Measurements from ENCODE around the gene CDK19. TPM values are rescaled to one million over a fixed set of nuclear protein-coding genes. Genes with fewer than 3 reads are reported as not detected.
A peak's percentile ranks its signal among the peaks of the same experiment; 100 is the strongest.

The CDK19 gene
- polyA plus RNA-seq, 1 of the 3 experiments (the other 2 are of a cell fraction) = 6.5 TPM

- H3K4me1 ChIP-seq (ENCODE audit: control insufficient read depth in 1 of 2, insufficient read depth in 2 of 2, low read depth in 1 of 2, low read length in 1 of 2) = peaks cover 6% of the 10 kb centered on the region in 2 experiments; a peak in 2 of 4 replicates
- POLR2A ChIA-PET = no interaction called here
Observed at GRCh38 chr6:110653381-110653780, 161.9 kb downstream of the CDK19 start.

GRCh38 chr6:110652520-110652919 is 162.7 kb downstream of the CDK19 start:
- no peaks in the 10 kb centered on the region; the same call in 1 of the 2 replicates for H3K9me2 ChIP-seq
- no peaks in the 10 kb centered on the region for H3K79me2 ChIP-seq (ENCODE audit: insufficient read depth)
- peaks cover 6% of the 10 kb centered on the region in 2 experiments; a peak in 2 of 4 replicates for H3K4me1 ChIP-seq (ENCODE audit: control insufficient read depth in 1 of 2, insufficient read depth in 2 of 2, low read depth in 1 of 2, low read length in 1 of 2)
- H3K9ac ChIP-seq = no peak overlapping the region
- DNase-seq = no peak
- no peaks in the 10 kb centered on the region for H3K9me3 ChIP-seq
- no peak overlapping the region for H2AFZ ChIP-seq (ENCODE audit: low read depth)
- no peak overlapping the region for H3K4me2 ChIP-seq
- H3K4me3 ChIP-seq (ENCODE audit: low read depth in 2 of 2, low read length in 1 of 2) = no peak overlapping the region
- H3K27ac ChIP-seq (ENCODE audit: low read depth in 2 of 2, low read length in 1 of 2) = no peak overlapping the region; a peak in 1 of 4 replicates
- TF ChIP-seq USF2 (IDR thresholded peaks at IDR 0.05; ENCODE audit: borderline replicate concordance, low read depth, low read length) (no peak), NRF1 (IDR thresholded peaks at IDR 0.05; ENCODE audit: low read depth, low read length) (no peak), MEF2A (IDR thresholded peaks at IDR 0.05; ENCODE audit: borderline replicate concordance, low read depth) (no peak), YY1 (IDR thresholded peaks at IDR 0.05; ENCODE audit: low read depth) (no peak), FOSL2 (IDR thresholded peaks at IDR 0.05; ENCODE audit: borderline replicate concordance, low read depth) (no peak), TEAD4 (IDR thresholded peaks at IDR 0.05; ENCODE audit: borderline replicate concordance, insufficient read depth) (no peak), RCOR1 (IDR thresholded peaks at IDR 0.05; ENCODE audit: low read length) (no peak), POLR2AphosphoS5 (IDR thresholded peaks at IDR 0.05; ENCODE audit: low read depth, low read length) (no peak), GATA2 (CRISPR knock-in tag; IDR thresholded peaks at IDR 0.05) (no peak), RXRA (IDR thresholded peaks at IDR 0.05; ENCODE audit: borderline replicate concordance, low read depth) (no peak), USF1 (IDR thresholded peaks at IDR 0.05; ENCODE audit: borderline replicate concordance, low read depth) (no peak), SMC3 (IDR thresholded peaks at IDR 0.05; ENCODE audit: low read depth, low read length) (no peak), PBX3 (IDR thresholded peaks at IDR 0.05) (no peak), NFIC (IDR thresholded peaks at IDR 0.05; ENCODE audit: borderline replicate concordance) (no peak), TAF1 (IDR thresholded peaks at IDR 0.05; ENCODE audit: borderline replicate concordance, low read depth, low read length) (no peak), FOXJ3 (CRISPR knock-in tag; IDR thresholded peaks at IDR 0.05) (no peak), JUND (IDR thresholded peaks at IDR 0.05) (no peak), GABPA (IDR thresholded peaks at IDR 0.05; ENCODE audit: low read depth) (no peak)
- H3F3A ChIP-seq (replicated peaks; ENCODE audit: insufficient read depth) = peaks cover 10% of the 10 kb centered on the region
- no peaks in the 10 kb centered on the region for H3K27me3 ChIP-seq (ENCODE audit: insufficient read depth)
- WGBS (ENCODE audit: low lambda C conversion rate) = 94% methylated on average over 4 of the region's 4 CpGs
- ChIA-PET POLR2A (no interaction called here), CTCF (interaction anchor here (1.4 to 1.5 kb wide), 2 partner anchors 10 to 19 kb away, joined by 5 to 6 read pairs; no protein-coding TSS in a partner anchor)
- H4K20me1 ChIP-seq (ENCODE audit: insufficient read depth) = no peaks in the 10 kb centered on the region
- H3K36me3 ChIP-seq (replicated peaks in 1 of 2; ENCODE audit: control insufficient read depth in 1 of 2, insufficient read depth in 2 of 2, low read length in 1 of 2) = no peaks in the 10 kb centered on the region

More at GRCh38 chr6:110653381-110653780, 161.9 kb downstream of the CDK19 start:
- no peak overlapping the region for H3K9ac ChIP-seq
- no peaks in the 10 kb centered on the region for H3K9me3 ChIP-seq
- no peaks in the 10 kb centered on the region for H3K27me3 ChIP-seq (ENCODE audit: insufficient read depth)
- no peaks in the 10 kb centered on the region for H4K20me1 ChIP-seq (ENCODE audit: insufficient read depth)
- peak; percentile 46 for DNase-seq
- H3K4me2 ChIP-seq = no peak overlapping the region
- 50% methylated on average over 1 of the region's 1 CpG for WGBS (ENCODE audit: low lambda C conversion rate)
- peaks cover 10% of the 10 kb centered on the region for H3F3A ChIP-seq (replicated peaks; ENCODE audit: insufficient read depth)
- no peak overlapping the region for H2AFZ ChIP-seq (ENCODE audit: low read depth)
- no peak overlapping the region for H3K4me3 ChIP-seq (ENCODE audit: low read depth in 2 of 2, low read length in 1 of 2)
- H3K9me2 ChIP-seq = no peaks in the 10 kb centered on the region; the same call in 1 of the 2 replicates
- CTCF ChIA-PET = interaction anchor here (1.4 kb wide), 1 partner anchor 9 kb away, joined by 5 read pairs; no protein-coding TSS in a partner anchor
- H3K27ac ChIP-seq (ENCODE audit: low read depth in 2 of 2, low read length in 1 of 2) = peak overlapping the region in 1 of 2 experiments; percentile 68; a peak in 2 of 4 replicates
- H3K79me2 ChIP-seq (ENCODE audit: insufficient read depth) = no peaks in the 10 kb centered on the region
- TF ChIP-seq RCOR1 (IDR thresholded peaks at IDR 0.05; ENCODE audit: low read length) (peak; percentile 80; the same call in 1 of the 2 replicates), GATA2 (CRISPR knock-in tag; IDR thresholded peaks at IDR 0.05) (peak; percentile 70), TAF1 (IDR thresholded peaks at IDR 0.05; ENCODE audit: borderline replicate concordance, low read depth, low read length) (no peak), EP300 (IDR thresholded peaks at IDR 0.05; ENCODE audit: borderline replicate concordance in 1 of 2, low read depth in 1 of 2, low read length in 1 of 2) (peak in 1 of 2 experiments; percentile 26; a peak in 1 of 4 replicates), YY1 (IDR thresholded peaks at IDR 0.05; ENCODE audit: low read depth) (no peak), CHD2 (IDR thresholded peaks at IDR 0.05; ENCODE audit: low read length, partially characterized antibody) (peak; percentile 50)
- H3K36me3 ChIP-seq (replicated peaks in 1 of 2; ENCODE audit: control insufficient read depth in 1 of 2, insufficient read depth in 2 of 2, low read length in 1 of 2) = no peaks in the 10 kb centered on the region

All from SK-N-SH (cell line).